ENCODE measurements around the gene SLC39A1. TPM values are rescaled to one million over a fixed set of nuclear protein-coding genes. Genes with fewer than 3 reads are reported as not detected.

Gene SLC39A1
- total RNA-seq, 1 donor from 2014 or later = 108 TPM

- Histone ChIP-seq H3K4me3 (ENCODE audit: low read depth, low read length) (no peak overlapping the region), H3K27me3 (ENCODE audit: control insufficient read depth, insufficient read depth, low read length) (no peaks in the 10 kb centered on the region), H3K36me3 (ENCODE audit: control insufficient read depth, insufficient read depth, low read length) (peaks cover 7% of the 10 kb centered on the region)
- FAIRE-seq (no peak), DNase-seq (ENCODE audit: low read depth) (no peak)
- no peak for TF ChIP-seq CTCF (IDR thresholded peaks at IDR 0.05; ENCODE audit: insufficient read depth, low read length, severe bottlenecking)
Observed at GRCh38 chr1:153995202-153995601, 31.9 kb upstream of the SLC39A1 start.

GRCh38 chr1:153991806-153992205 is 28.5 kb upstream of the SLC39A1 start:
- FAIRE-seq = no peak
- Histone ChIP-seq H3K4me3 (ENCODE audit: low read depth, low read length) (peak overlapping the region; percentile 69), H3K36me3 (ENCODE audit: control insufficient read depth, insufficient read depth, low read length) (peaks cover 7% of the 10 kb centered on the region), H3K27me3 (ENCODE audit: control insufficient read depth, insufficient read depth, low read length) (no peaks in the 10 kb centered on the region)
- no peak for DNase-seq (ENCODE audit: low read depth)
- no peak for TF ChIP-seq CTCF (IDR thresholded peaks at IDR 0.05; ENCODE audit: insufficient read depth, low read length, severe bottlenecking)

GRCh38 chr1:153991151-153991630 is 27.9 kb upstream of the SLC39A1 start:
- no peak for FAIRE-seq

GRCh38 chr1:153990468-153991150 is 27.3 kb upstream of the SLC39A1 start, which contains the start of gene RPS27:
Gene RPS27, plus strand, starts transcription at chr1:153990762. Its CDS starts 35 bp downstream, at chr1:153990797.
- FAIRE-seq (peak; percentile 79), DNase-seq (ENCODE audit: low read depth) (peak; percentile 95)
- TF ChIP-seq CTCF (IDR thresholded peaks at IDR 0.05; ENCODE audit: insufficient read depth, low read length, severe bottlenecking) = no peak
- peak within 1 kb of the TSS; percentile 69 for H3K4me3 ChIP-seq (ENCODE audit: low read depth, low read length)
- H3K36me3 ChIP-seq (ENCODE audit: control insufficient read depth, insufficient read depth, low read length) = peaks cover 7% of the 10 kb centered on the region
- H3K27me3 ChIP-seq (ENCODE audit: control insufficient read depth, insufficient read depth, low read length) = no peaks in the 10 kb centered on the region

More at GRCh38 chr1:153991151-153991630, 27.9 kb upstream of the SLC39A1 start:
- no peak for DNase-seq (ENCODE audit: low read depth)
- peaks cover 7% of the 10 kb centered on the region for H3K36me3 ChIP-seq (ENCODE audit: control insufficient read depth, insufficient read depth, low read length)
- no peak for TF ChIP-seq CTCF (IDR thresholded peaks at IDR 0.05; ENCODE audit: insufficient read depth, low read length, severe bottlenecking)
- peak overlapping the region; percentile 69 for H3K4me3 ChIP-seq (ENCODE audit: low read depth, low read length)
- no peaks in the 10 kb centered on the region for H3K27me3 ChIP-seq (ENCODE audit: control insufficient read depth, insufficient read depth, low read length)

GRCh38 chr1:153987621-153988020 is 24.3 kb upstream of the SLC39A1 start:
- Histone ChIP-seq H3K27me3 (ENCODE audit: control insufficient read depth, insufficient read depth, low read length) (no peaks in the 10 kb centered on the region), H3K36me3 (ENCODE audit: control insufficient read depth, insufficient read depth, low read length) (peaks cover 8% of the 10 kb centered on the region), H3K4me3 (ENCODE audit: low read depth, low read length) (no peak overlapping the region)
- FAIRE-seq (no peak), DNase-seq (ENCODE audit: low read depth) (no peak)
- no peak for TF ChIP-seq CTCF (IDR thresholded peaks at IDR 0.05; ENCODE audit: insufficient read depth, low read length, severe bottlenecking)

Measured in bronchial epithelial cell (primary cell).